ENCODE measurements around the gene NFIL3.
"Not testable (repeated sequence)": the region's sequence is repeated elsewhere in the genome, so short reads cannot be mapped to it uniquely, and the experiment has no call there.

Gene NFIL3

DNA sequence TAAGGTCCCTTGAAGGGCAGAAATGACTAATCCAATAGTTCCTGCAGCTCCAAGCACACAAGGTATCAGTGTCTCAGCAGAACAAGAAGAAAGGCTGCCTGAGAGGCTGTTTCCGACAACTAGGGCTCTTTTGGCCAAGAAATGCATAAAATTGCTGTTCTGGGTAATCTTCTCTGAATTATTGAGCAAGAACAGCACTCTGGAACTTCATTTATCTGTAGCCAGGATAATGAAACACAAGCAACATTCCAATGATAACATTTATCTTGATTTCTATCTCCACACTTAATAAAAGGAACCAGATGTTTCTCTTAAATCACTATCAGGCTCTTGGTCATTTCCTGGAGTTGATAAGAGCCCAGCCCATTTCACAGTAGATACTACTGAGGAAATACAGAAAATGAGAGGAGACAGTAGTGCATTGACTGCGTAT is 44.9 kb downstream of the NFIL3 start:
- POLR2A ChIA-PET: no interaction called here
- DNase-seq (ENCODE audit: extremely low spot score): no peak
- TF ChIP-seq, protein P1, sequence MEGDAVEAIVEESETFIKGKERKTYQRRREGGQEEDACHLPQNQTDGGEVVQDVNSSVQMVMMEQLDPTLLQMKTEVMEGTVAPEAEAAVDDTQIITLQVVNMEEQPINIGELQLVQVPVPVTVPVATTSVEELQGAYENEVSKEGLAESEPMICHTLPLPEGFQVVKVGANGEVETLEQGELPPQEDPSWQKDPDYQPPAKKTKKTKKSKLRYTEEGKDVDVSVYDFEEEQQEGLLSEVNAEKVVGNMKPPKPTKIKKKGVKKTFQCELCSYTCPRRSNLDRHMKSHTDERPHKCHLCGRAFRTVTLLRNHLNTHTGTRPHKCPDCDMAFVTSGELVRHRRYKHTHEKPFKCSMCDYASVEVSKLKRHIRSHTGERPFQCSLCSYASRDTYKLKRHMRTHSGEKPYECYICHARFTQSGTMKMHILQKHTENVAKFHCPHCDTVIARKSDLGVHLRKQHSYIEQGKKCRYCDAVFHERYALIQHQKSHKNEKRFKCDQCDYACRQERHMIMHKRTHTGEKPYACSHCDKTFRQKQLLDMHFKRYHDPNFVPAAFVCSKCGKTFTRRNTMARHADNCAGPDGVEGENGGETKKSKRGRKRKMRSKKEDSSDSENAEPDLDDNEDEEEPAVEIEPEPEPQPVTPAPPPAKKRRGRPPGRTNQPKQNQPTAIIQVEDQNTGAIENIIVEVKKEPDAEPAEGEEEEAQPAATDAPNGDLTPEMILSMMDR (IDR thresholded peaks at IDR 0.05; ENCODE audit: control extremely low read depth, extremely low read depth, low read depth, missing control alignments): no peak
- CTCF ChIA-PET: no interaction called here

GRCh38 chr9:91378054-91378453 is 45.6 kb downstream of the NFIL3 start:
- DNase-seq (ENCODE audit: extremely low spot score); POLR2A ChIA-PET: not testable (repeated sequence)
- CTCF ChIA-PET: interaction anchor here (0.7 kb wide), 1 partner anchor 62 kb away, joined by 3 read pairs; no protein-coding TSS in a partner anchor

GRCh38 chr9:91376239-91376638 is 47.4 kb downstream of the NFIL3 start:
- POLR2A ChIA-PET: no interaction called here
- CTCF ChIA-PET: no interaction called here
- TF ChIP-seq, protein P1 (IDR thresholded peaks at IDR 0.05; ENCODE audit: control extremely low read depth, extremely low read depth, low read depth, missing control alignments): no peak
- no peak for DNase-seq (ENCODE audit: extremely low spot score)

- POLR2A ChIA-PET: no interaction called here
- TF ChIP-seq, protein P1 (IDR thresholded peaks at IDR 0.05; ENCODE audit: control extremely low read depth, extremely low read depth, low read depth, missing control alignments): no peak
- CTCF ChIA-PET: no interaction called here
Observed at GRCh38 chr9:91374939-91375338, 48.7 kb downstream of the NFIL3 start.

GRCh38 chr9:91371894-91372293 is 51.7 kb downstream of the NFIL3 start:
- ChIA-PET POLR2A (interaction anchor here (0.6 kb wide), 1 partner anchor 78 kb away, joined by 4 read pairs; no protein-coding TSS in a partner anchor), CTCF (interaction anchor here (0.9 kb wide), 1 partner anchor 13 kb away, joined by 3 read pairs; no protein-coding TSS in a partner anchor)
- TF ChIP-seq, protein P1 (IDR thresholded peaks at IDR 0.05; ENCODE audit: control extremely low read depth, extremely low read depth, low read depth, missing control alignments): no peak
- DNase-seq (ENCODE audit: extremely low spot score): no peak

More at GRCh38 chr9:91374939-91375338, 48.7 kb downstream of the NFIL3 start:
- no peak for DNase-seq (ENCODE audit: extremely low spot score)

- DNase-seq (ENCODE audit: extremely low spot score); CTCF ChIA-PET; POLR2A ChIA-PET: not testable (repeated sequence)
Observed at GRCh38 chr9:91370006-91370405, 53.6 kb downstream of the NFIL3 start.

DNA sequence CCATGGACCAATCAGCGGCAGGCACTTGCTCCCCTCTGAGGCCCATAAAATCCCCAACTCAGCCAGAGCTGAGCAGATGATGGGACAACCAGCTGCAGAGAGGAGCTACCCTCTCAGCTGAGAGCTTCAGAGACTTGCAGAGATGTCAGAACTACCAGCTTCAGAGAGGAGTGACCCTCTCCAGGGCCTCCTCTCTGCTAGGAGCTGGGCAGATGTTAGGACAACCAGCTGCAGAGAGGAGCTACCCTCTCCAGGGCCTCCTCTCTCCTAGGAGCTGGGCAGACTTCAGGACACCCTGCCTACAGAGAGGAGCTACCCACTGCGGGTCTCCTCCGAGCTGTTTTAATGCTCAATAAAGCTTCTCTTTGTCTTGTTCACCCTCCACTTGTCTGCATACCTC is 58.9 kb downstream of the NFIL3 start:
- POLR2A ChIA-PET: no interaction called here
- TF ChIP-seq, protein P1 (IDR thresholded peaks at IDR 0.05; ENCODE audit: control extremely low read depth, extremely low read depth, low read depth, missing control alignments): no peak
- CTCF ChIA-PET: interaction anchor here (1.3 kb wide), 1 partner anchor 23 kb away, joined by 4 read pairs; no protein-coding TSS in a partner anchor
- no peak for DNase-seq (ENCODE audit: extremely low spot score)

DNA sequence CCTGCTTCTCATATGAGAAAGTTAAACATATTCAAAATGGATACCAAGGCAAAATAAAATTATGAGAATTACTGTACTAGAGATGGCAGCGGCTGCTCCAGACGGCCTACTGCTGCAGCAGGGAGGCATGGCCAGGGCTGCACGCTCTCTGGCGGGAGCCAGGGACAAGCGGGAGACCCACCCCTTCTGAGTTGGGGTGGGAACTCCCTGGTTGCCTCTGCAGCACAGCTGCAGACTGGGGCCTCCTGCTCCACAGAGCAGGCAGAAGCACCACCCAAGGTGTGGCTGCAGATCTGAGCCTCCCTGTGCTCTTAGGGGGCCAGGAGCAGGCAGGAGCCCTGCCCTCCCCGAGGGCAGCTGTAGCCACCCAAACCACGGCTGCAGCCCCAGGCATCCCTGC is 59.6 kb downstream of the NFIL3 start:
- DNase-seq (ENCODE audit: extremely low spot score): no peak
- POLR2A ChIA-PET: no interaction called here
- TF ChIP-seq, protein P1 (IDR thresholded peaks at IDR 0.05; ENCODE audit: control extremely low read depth, extremely low read depth, low read depth, missing control alignments): no peak
- CTCF ChIA-PET: no interaction called here
